ENCODE results near the gene IP6K2. TPM values are rescaled to one million over a fixed set of nuclear protein-coding genes. Genes with fewer than 3 reads are reported as not detected.
"Not testable (repeated sequence)": the region's sequence is repeated elsewhere in the genome, so short reads cannot be mapped to it uniquely, and the experiment has no call there.

The IP6K2 gene
- total RNA-seq, result 33.9 TPM

- Histone ChIP-seq H3K27ac (ENCODE audit: low read depth, low read length) (peak within 1 kb of the TSS; percentile 89), H3K27me3 (ENCODE audit: control insufficient read depth in 3 of 3, insufficient read depth in 3 of 3, low read length in 3 of 3) (no peaks in the 10 kb centered on the region), H3K9ac (ENCODE audit: low read depth in 1 of 3, low read length in 3 of 3) (peak within 1 kb of the TSS; percentile 96 to 99 (median 99)), H3K36me3 (ENCODE audit: control insufficient read depth in 3 of 3, insufficient read depth in 3 of 3, low read length in 3 of 3) (peaks cover 4 to 9% (median 5%) of the 10 kb centered on the region in 3 donors), H3K9me3 (ENCODE audit: control insufficient read depth in 3 of 3, low read length in 3 of 3) (no peaks in the 10 kb centered on the region), H3K4me3 (ENCODE audit: low read length in 3 of 3) (peak within 1 kb of the TSS; percentile 93 to 99 (median 95)), H3K4me1 (ENCODE audit: control insufficient read depth in 3 of 3, insufficient read depth in 3 of 3, low read length in 3 of 3) (peaks cover 16 to 24% (median 18%) of the 10 kb centered on the region in 3 donors)
These were observed at the start of gene IP6K2 for GRCh38 chr3:48716982-48717746. TSS of gene IP6K2 (minus strand) at chr3:48717221. CDS start at chr3:48695291, 21,930 bp downstream.

- no peaks in the 10 kb centered on the region for H3K9me3 ChIP-seq (ENCODE audit: control insufficient read depth in 3 of 3, low read length in 3 of 3)
- H3K36me3 ChIP-seq (ENCODE audit: control insufficient read depth in 3 of 3, insufficient read depth in 3 of 3, low read length in 3 of 3), result peaks cover 25 to 37% (median 33%) of the 10 kb centered on the region in 3 donors
- no peak overlapping the region for H3K9ac ChIP-seq (ENCODE audit: low read depth in 1 of 3, low read length in 3 of 3)
- H3K4me3 ChIP-seq (ENCODE audit: low read length in 3 of 3), result no peak overlapping the region
- no peaks in the 10 kb centered on the region for H3K4me1 ChIP-seq (ENCODE audit: control insufficient read depth in 3 of 3, insufficient read depth in 3 of 3, low read length in 3 of 3)
- no peaks in the 10 kb centered on the region for H3K27me3 ChIP-seq (ENCODE audit: control insufficient read depth in 3 of 3, insufficient read depth in 3 of 3, low read length in 3 of 3)
- no peak overlapping the region for H3K27ac ChIP-seq (ENCODE audit: low read depth, low read length)
These were observed 48.4 kb upstream of the IP6K2 start for GRCh38 chr3:48765376-48765775.

- H3K9ac ChIP-seq (ENCODE audit: low read depth in 1 of 3, low read length in 3 of 3), result no peak overlapping the region
- H3K9me3 ChIP-seq (ENCODE audit: control insufficient read depth in 3 of 3, low read length in 3 of 3), result no peaks in the 10 kb centered on the region
- no peaks in the 10 kb centered on the region for H3K4me1 ChIP-seq (ENCODE audit: control insufficient read depth in 3 of 3, insufficient read depth in 3 of 3, low read length in 3 of 3)
- no peaks in the 10 kb centered on the region for H3K27me3 ChIP-seq (ENCODE audit: control insufficient read depth in 3 of 3, insufficient read depth in 3 of 3, low read length in 3 of 3)
- peaks cover 19 to 34% (median 32%) of the 10 kb centered on the region in 3 donors for H3K36me3 ChIP-seq (ENCODE audit: control insufficient read depth in 3 of 3, insufficient read depth in 3 of 3, low read length in 3 of 3)
- no peak overlapping the region for H3K27ac ChIP-seq (ENCODE audit: low read depth, low read length)
- no peak overlapping the region for H3K4me3 ChIP-seq (ENCODE audit: low read length in 3 of 3)
These were observed 45.8 kb upstream of the IP6K2 start for GRCh38 chr3:48762816-48763215.

- not testable (repeated sequence) for H3K9ac ChIP-seq (ENCODE audit: low read depth in 1 of 3, low read length in 3 of 3); H3K27me3 ChIP-seq (ENCODE audit: control insufficient read depth in 3 of 3, insufficient read depth in 3 of 3, low read length in 3 of 3); H3K9me3 ChIP-seq (ENCODE audit: control insufficient read depth in 3 of 3, low read length in 3 of 3); H3K4me3 ChIP-seq (ENCODE audit: low read length in 3 of 3); H3K4me1 ChIP-seq (ENCODE audit: control insufficient read depth in 3 of 3, insufficient read depth in 3 of 3, low read length in 3 of 3); H3K27ac ChIP-seq (ENCODE audit: low read depth, low read length)
- H3K36me3 ChIP-seq (ENCODE audit: control insufficient read depth in 3 of 3, insufficient read depth in 3 of 3, low read length in 3 of 3), result peaks cover 16 to 29% (median 28%) of the 10 kb centered on the region in 3 donors
These were observed 43.0 kb upstream of the IP6K2 start for GRCh38 chr3:48759991-48760540.

GRCh38 chr3:48759531-48759930 lies 42.5 kb upstream of the IP6K2 start:
- H3K4me3 ChIP-seq (ENCODE audit: low read length in 3 of 3); H3K9ac ChIP-seq (ENCODE audit: low read depth in 1 of 3, low read length in 3 of 3); H3K27ac ChIP-seq (ENCODE audit: low read depth, low read length); H3K9me3 ChIP-seq (ENCODE audit: control insufficient read depth in 3 of 3, low read length in 3 of 3); H3K4me1 ChIP-seq (ENCODE audit: control insufficient read depth in 3 of 3, insufficient read depth in 3 of 3, low read length in 3 of 3); H3K27me3 ChIP-seq (ENCODE audit: control insufficient read depth in 3 of 3, insufficient read depth in 3 of 3, low read length in 3 of 3): not testable (repeated sequence)
- peaks cover 13 to 27% (median 26%) of the 10 kb centered on the region in 3 donors for H3K36me3 ChIP-seq (ENCODE audit: control insufficient read depth in 3 of 3, insufficient read depth in 3 of 3, low read length in 3 of 3)

- Histone ChIP-seq H3K27me3 (ENCODE audit: control insufficient read depth in 3 of 3, insufficient read depth in 3 of 3, low read length in 3 of 3) (no peaks in the 10 kb centered on the region), H3K27ac (ENCODE audit: low read depth, low read length) (no peak overlapping the region), H3K36me3 (ENCODE audit: control insufficient read depth in 3 of 3, insufficient read depth in 3 of 3, low read length in 3 of 3) (peaks cover 10 to 26% (median 22%) of the 10 kb centered on the region in 3 donors), H3K4me1 (ENCODE audit: control insufficient read depth in 3 of 3, insufficient read depth in 3 of 3, low read length in 3 of 3) (no peaks in the 10 kb centered on the region), H3K9ac (ENCODE audit: low read depth in 1 of 3, low read length in 3 of 3) (no peak overlapping the region), H3K9me3 (ENCODE audit: control insufficient read depth in 3 of 3, low read length in 3 of 3) (no peaks in the 10 kb centered on the region), H3K4me3 (ENCODE audit: low read length in 3 of 3) (no peak overlapping the region)
These were observed 42.0 kb upstream of the IP6K2 start for GRCh38 chr3:48759071-48759470.

DNA sequence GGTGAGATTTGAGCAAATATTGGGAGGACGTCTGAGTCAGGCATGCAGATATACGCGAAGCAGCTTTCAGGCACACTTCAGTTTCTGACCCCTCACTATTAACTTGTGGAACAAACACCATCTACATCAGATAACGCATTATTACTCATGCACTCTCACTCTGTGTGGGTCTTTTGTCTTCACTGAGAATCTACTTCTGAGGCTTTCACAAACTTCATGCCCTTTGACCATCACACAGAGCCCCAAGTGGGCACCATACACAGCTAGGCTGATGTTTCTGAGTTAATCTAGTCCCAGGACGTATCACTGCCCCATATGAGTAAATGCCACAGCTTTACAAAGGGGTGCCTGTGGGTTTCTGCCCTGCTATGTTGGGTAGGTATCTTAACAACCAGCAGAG lies 39.6 kb upstream of the IP6K2 start:
- H3K36me3 ChIP-seq (ENCODE audit: control insufficient read depth in 3 of 3, insufficient read depth in 3 of 3, low read length in 3 of 3), result peaks cover 9 to 27% (median 17%) of the 10 kb centered on the region in 3 donors
- no peak overlapping the region for H3K9ac ChIP-seq (ENCODE audit: low read depth in 1 of 3, low read length in 3 of 3)
- H3K27me3 ChIP-seq (ENCODE audit: control insufficient read depth in 3 of 3, insufficient read depth in 3 of 3, low read length in 3 of 3), result no peaks in the 10 kb centered on the region
- no peaks in the 10 kb centered on the region for H3K9me3 ChIP-seq (ENCODE audit: control insufficient read depth in 3 of 3, low read length in 3 of 3)
- no peaks in the 10 kb centered on the region for H3K4me1 ChIP-seq (ENCODE audit: control insufficient read depth in 3 of 3, insufficient read depth in 3 of 3, low read length in 3 of 3)
- H3K27ac ChIP-seq (ENCODE audit: low read depth, low read length), result no peak overlapping the region
- H3K4me3 ChIP-seq (ENCODE audit: low read length in 3 of 3), result no peak overlapping the region

GRCh38 chr3:48750856-48751255 lies 33.8 kb upstream of the IP6K2 start:
- H3K36me3 ChIP-seq (ENCODE audit: control insufficient read depth in 3 of 3, insufficient read depth in 3 of 3, low read length in 3 of 3), result peaks cover 22 to 28% (median 23%) of the 10 kb centered on the region in 3 donors
- H3K9ac ChIP-seq (ENCODE audit: low read depth in 1 of 3, low read length in 3 of 3), result no peak overlapping the region
- no peak overlapping the region for H3K27ac ChIP-seq (ENCODE audit: low read depth, low read length)

GRCh38 chr3:48748754-48749153 lies 31.7 kb upstream of the IP6K2 start:
- no peak overlapping the region for H3K9ac ChIP-seq (ENCODE audit: low read depth in 1 of 3, low read length in 3 of 3)
- no peak overlapping the region for H3K4me3 ChIP-seq (ENCODE audit: low read length in 3 of 3)
- H3K27ac ChIP-seq (ENCODE audit: low read depth, low read length), result peak overlapping the region; percentile 52
- H3K36me3 ChIP-seq (ENCODE audit: control insufficient read depth in 3 of 3, insufficient read depth in 3 of 3, low read length in 3 of 3), result peaks cover 20 to 28% (median 22%) of the 10 kb centered on the region in 3 donors
- H3K9me3 ChIP-seq (ENCODE audit: control insufficient read depth in 3 of 3, low read length in 3 of 3), result no peaks in the 10 kb centered on the region
- H3K4me1 ChIP-seq (ENCODE audit: control insufficient read depth in 3 of 3, insufficient read depth in 3 of 3, low read length in 3 of 3), result peaks cover 20 to 31% (median 25%) of the 10 kb centered on the region in 3 donors
- H3K27me3 ChIP-seq (ENCODE audit: control insufficient read depth in 3 of 3, insufficient read depth in 3 of 3, low read length in 3 of 3), result no peaks in the 10 kb centered on the region

More at GRCh38 chr3:48750856-48751255, 33.8 kb upstream of the IP6K2 start:
- no peak overlapping the region for H3K4me3 ChIP-seq (ENCODE audit: low read length in 3 of 3)
- H3K4me1 ChIP-seq (ENCODE audit: control insufficient read depth in 3 of 3, insufficient read depth in 3 of 3, low read length in 3 of 3), result peaks cover 20 to 28% (median 24%) of the 10 kb centered on the region in 3 donors
- no peaks in the 10 kb centered on the region for H3K27me3 ChIP-seq (ENCODE audit: control insufficient read depth in 3 of 3, insufficient read depth in 3 of 3, low read length in 3 of 3)
- H3K9me3 ChIP-seq (ENCODE audit: control insufficient read depth in 3 of 3, low read length in 3 of 3), result no peaks in the 10 kb centered on the region

DNA sequence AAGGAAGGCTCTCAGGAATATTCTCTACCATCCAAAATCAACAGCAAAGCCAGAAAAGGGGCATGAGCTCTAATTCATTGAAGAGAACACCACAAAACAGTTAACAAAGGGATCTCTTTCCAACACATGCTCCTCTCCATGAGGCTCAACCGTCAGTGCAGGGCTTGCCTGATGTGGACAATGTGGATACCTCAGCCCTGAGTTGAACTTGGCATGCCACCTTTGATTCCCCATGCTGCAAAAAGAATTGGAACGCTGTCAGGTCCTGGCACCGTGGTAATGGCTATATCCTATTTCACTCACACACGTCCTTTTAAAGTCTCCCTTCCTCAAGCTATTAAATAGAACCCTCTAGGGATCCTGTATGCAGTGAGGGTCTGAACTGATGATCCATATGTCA lies 30.7 kb upstream of the IP6K2 start:
- H3K27me3 ChIP-seq (ENCODE audit: control insufficient read depth in 3 of 3, insufficient read depth in 3 of 3, low read length in 3 of 3), result no peaks in the 10 kb centered on the region
- no peak overlapping the region for H3K4me3 ChIP-seq (ENCODE audit: low read length in 3 of 3)
- no peak overlapping the region for H3K9ac ChIP-seq (ENCODE audit: low read depth in 1 of 3, low read length in 3 of 3)
- peak overlapping the region; percentile 52 for H3K27ac ChIP-seq (ENCODE audit: low read depth, low read length)
- peaks cover 20 to 31% (median 25%) of the 10 kb centered on the region in 3 donors for H3K4me1 ChIP-seq (ENCODE audit: control insufficient read depth in 3 of 3, insufficient read depth in 3 of 3, low read length in 3 of 3)
- H3K36me3 ChIP-seq (ENCODE audit: control insufficient read depth in 3 of 3, insufficient read depth in 3 of 3, low read length in 3 of 3), result peaks cover 17 to 25% (median 22%) of the 10 kb centered on the region in 3 donors
- H3K9me3 ChIP-seq (ENCODE audit: control insufficient read depth in 3 of 3, low read length in 3 of 3), result no peaks in the 10 kb centered on the region

Measured in skeletal muscle tissue (tissue), 4 donors.